ENCODE measurements around the gene ARMC9. TPM values are rescaled to one million over a fixed set of nuclear protein-coding genes. Genes with fewer than 3 reads are reported as not detected.

The ARMC9 gene
- total and polyA plus RNA-seq, 2 of the 13 experiments (the other 11 are each of a cell fraction or from before 2014, with no cell fraction given) = 9.1 to 12.8 TPM

GRCh38 chr2:231235217-231235616, 36.8 kb downstream of the ARMC9 start:
- no peak overlapping the region for H3K9ac ChIP-seq (ENCODE audit: insufficient read depth, low read depth, low read length)
- H3K4me1 ChIP-seq (ENCODE audit: insufficient read depth, low read length) = no peaks in the 10 kb centered on the region
- in situ Hi-C loops (cut with HindIII; ENCODE audit: extremely low pct_ligation_motif_present, low pct_unique_long_range_greater_than_20kb) (no loop called here), intact Hi-C loops (cut with micrococcal nuclease; ENCODE audit: unreplicated experiment) (no loop called here)
- TF ChIP-seq TEF (CRISPR knock-in tag; IDR thresholded peaks at IDR 0.05) (no peak), YEATS4 (CRISPR knock-in tag; IDR thresholded peaks at IDR 0.05; ENCODE audit: borderline replicate concordance) (no peak), ZNF747 (CRISPR knock-in tag; IDR thresholded peaks at IDR 0.05; ENCODE audit: borderline replicate concordance) (no peak), RORA (CRISPR knock-in tag; IDR thresholded peaks at IDR 0.05) (no peak), SKIL (CRISPR knock-in tag; IDR thresholded peaks at IDR 0.05; ENCODE audit: borderline replicate concordance) (no peak), TEAD2 (CRISPR knock-in tag; IDR thresholded peaks at IDR 0.05) (no peak), ZNF878 (CRISPR knock-in tag; IDR thresholded peaks at IDR 0.05) (no peak)
- no peaks in the 10 kb centered on the region for H3K9me3 ChIP-seq (ENCODE audit: low read length)
- H3K79me2 ChIP-seq (ENCODE audit: insufficient read depth, low read length) = no peaks in the 10 kb centered on the region
- WGBS (ENCODE audit: low lambda C conversion rate) = 74% methylated on average over 5 of the region's 5 CpGs
- H3K27me3 ChIP-seq (ENCODE audit: control insufficient read depth in 1 of 2, insufficient read depth in 2 of 2, low read length in 2 of 2) = no peaks in the 10 kb centered on the region
- CTCF ChIA-PET (ENCODE audit: low intra/inter-chr PET ratio, low total read pairs) = no interaction called here
- no peaks in the 10 kb centered on the region for H4K20me1 ChIP-seq (ENCODE audit: insufficient read depth, low read length)
- H3K4me3 ChIP-seq (replicated peaks in 1 of 3; ENCODE audit: insufficient read depth in 1 of 3, low read depth in 2 of 3, low read length in 3 of 3) = no peak overlapping the region
- BruUV-seq (replicated peaks) = no TSS peak
- FAIRE-seq (no peak), ATAC-seq (no peak), DNase-seq (ENCODE audit: low spot score) (no peak)
- peaks cover 0 to 4% of the 10 kb centered on the region in 2 experiments; a peak in 2 of 5 replicates for H3K36me3 ChIP-seq (replicated peaks in 1 of 2; ENCODE audit: control insufficient read depth in 1 of 2, insufficient read depth in 2 of 2, low read length in 2 of 2)
- no peak overlapping the region for H2AFZ ChIP-seq (ENCODE audit: low read length)
- H3K4me2 ChIP-seq (ENCODE audit: low read depth, low read length) = no peak overlapping the region
- no peak overlapping the region for H3K27ac ChIP-seq (ENCODE audit: extremely low read length, insufficient read depth, low read length)
- POLR2A ChIA-PET = no interaction called here

All from HepG2 (cell line).